HG02588 (cell line): ENCODE results near the gene SUCNR1.
"Not testable (repeated sequence)": the region's sequence is repeated elsewhere in the genome, so short reads cannot be mapped to it uniquely, and the experiment has no call there.

ENCODE experiments used
- ATAC-seq: cut with Tn5 transposase; IDR thresholded peaks from one replicate; pipeline ENCODE4 v1.9.1; 2021; ENCODE audit warnings: mild to moderate bottlenecking, moderate library complexity; ENCODE audit not compliant: unreplicated experiment

SUCNR1 gene

DNA sequence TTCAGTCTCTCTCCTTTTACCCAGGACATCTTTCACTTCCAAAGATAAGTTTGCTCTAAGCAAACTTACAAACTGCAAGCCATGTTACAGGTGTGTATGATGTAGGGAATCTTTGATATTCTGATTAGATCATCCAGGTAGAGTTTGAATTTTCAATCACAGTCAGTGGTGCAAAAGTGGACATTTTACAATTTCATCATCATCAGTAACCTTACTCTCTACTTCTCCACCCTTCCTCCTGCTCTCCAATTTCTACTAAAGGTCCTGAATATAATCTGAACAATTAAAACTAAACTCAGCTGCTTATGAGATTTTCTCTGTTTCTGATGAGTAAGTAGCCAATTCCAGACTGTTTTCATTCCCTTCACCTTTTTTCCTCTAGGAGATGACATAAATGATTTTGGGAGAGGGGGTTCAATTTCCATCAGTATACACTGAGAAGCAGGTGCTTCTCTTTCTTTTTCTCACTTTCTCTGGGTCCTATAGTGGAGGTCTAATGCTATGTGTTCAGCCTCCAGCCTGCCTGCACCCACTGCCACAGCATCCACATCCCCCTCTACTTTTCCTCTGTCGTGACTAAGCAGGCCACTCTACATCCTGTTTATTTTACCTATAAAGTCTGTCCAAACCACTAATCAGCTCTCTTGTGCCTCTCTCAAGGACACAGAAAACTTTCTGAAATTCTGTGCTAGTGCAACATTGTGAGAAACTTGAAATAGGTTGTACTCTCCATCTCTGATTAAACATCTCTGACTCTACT lies 27.6 kb downstream of the SUCNR1 start:
- ATAC-seq = no peak

GRCh38 chr3:151901644-151902285 lies 28.3 kb downstream of the SUCNR1 start:
- ATAC-seq = no peak

DNA sequence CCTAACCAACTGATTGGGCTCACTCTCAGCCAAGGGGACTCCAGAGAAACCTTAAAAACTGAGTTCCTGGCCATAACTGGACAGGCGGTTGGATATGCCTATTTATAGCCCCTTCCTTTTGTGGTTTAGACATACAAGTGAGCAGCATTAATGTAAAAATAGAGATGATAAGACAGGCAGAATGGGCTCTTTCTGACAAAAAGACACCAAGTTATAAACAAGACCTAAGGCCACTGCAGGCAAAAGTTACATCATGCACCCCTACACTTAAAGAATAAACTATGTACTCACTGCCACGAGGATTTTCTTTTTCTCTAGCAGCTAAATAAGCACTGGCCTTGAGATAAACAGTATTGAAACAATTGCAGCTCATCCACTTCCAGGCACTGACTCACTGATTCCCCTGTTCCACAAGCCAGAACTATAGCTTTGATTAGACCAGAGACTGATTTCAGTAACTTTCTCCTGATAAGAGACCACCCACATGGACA lies 30.1 kb downstream of the SUCNR1 start:
- ATAC-seq = no peak

GRCh38 chr3:151905647-151906046 lies 32.2 kb downstream of the SUCNR1 start:
- no peak for ATAC-seq

DNA sequence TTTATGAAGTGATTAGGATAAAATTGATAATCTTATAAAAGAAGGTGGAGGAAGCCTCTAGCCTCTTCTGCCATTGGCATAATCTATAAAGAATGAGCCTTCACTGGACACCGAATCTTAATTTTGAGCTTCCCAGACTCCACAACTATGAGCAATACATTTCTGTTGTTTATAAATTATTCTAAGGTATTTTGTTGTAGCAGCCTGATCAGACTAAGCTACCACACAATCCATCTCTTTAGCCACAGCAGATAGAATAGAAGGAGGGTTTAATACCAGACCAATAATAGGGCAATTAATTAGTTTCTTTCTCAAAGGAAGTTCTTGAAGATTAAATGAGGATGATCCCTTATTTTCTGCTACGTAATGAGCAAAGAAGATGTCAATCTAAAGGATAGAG lies 33.3 kb downstream of the SUCNR1 start:
- ATAC-seq = no peak

- no peak for ATAC-seq
Observed at GRCh38 chr3:151908399-151908798, 35.0 kb downstream of the SUCNR1 start.

DNA sequence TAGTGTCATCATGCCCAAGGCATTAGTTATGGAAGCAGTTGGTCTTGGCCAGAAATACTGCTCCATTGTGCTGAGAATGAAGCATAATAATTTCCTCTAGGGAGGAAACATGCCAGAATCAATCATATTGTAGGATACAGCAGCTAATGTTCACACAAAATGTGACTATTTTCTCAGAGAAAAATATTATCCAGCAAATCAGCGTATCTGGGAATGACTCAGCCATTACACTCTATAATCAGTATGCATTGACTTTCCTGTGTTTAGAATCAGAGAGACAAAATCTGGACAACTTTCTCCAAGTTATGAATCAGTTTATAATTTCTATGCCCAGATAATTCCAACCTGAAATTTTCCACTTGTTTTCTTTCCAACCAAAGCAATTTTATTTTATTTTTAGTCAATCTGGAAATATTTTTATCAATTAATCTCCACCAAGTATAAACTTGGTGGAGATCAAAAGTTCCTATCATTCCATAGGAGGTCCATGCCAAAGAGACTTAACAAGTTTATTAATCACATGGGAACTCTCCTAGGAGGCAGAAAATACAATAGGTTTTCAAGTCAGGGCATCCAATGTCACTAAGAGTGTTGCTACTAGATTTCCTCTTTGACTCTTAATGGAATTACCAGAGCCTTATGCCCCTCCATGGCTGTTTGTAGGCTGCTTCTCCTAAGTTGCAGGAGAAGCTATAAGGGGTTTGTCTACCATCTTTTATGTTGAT lies 36.4 kb downstream of the SUCNR1 start:
- no peak for ATAC-seq

- no peak for ATAC-seq
Observed at GRCh38 chr3:151911462-151911861, 38.0 kb downstream of the SUCNR1 start.

DNA sequence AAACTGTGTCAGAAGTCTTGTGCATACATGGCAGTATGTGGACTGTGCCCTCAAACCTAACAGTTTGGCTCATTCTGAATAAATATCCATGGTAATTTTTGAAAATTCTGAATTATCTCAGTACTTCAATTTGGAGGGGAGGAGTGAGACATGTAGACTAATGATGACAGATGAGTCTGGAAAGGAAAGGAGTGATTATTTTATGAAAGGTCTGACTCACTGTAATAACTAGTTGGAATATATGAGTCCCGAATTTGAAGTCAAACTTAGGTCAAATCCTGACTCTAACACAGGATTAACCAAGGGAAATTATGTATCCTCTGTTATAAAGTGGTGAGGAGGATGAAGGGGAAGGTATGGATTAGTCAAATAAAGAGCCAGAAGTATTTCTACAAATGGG lies 38.6 kb downstream of the SUCNR1 start:
- no peak for ATAC-seq

DNA sequence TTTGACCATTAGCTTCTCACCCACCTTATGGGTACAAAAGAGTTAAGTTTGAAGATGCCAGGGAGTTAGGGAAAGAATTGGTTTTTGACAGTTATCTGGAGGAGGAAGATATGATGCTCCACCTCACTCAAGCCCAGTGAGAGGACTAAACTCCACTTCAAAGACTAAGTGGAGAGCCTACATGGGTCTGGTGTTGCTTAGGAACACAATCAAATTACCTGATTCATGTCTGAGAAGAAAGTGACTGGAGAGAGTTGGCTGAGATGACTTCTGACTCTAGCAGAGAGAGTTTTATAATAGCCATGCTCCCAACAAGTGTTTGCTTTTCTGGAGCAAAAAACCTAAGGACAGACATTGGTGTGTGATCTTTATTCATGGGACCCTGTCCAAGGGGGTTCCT lies 43.3 kb downstream of the SUCNR1 start:
- ATAC-seq = no peak

GRCh38 chr3:151918253-151919029 lies 45.0 kb downstream of the SUCNR1 start:
- ATAC-seq = no peak

DNA sequence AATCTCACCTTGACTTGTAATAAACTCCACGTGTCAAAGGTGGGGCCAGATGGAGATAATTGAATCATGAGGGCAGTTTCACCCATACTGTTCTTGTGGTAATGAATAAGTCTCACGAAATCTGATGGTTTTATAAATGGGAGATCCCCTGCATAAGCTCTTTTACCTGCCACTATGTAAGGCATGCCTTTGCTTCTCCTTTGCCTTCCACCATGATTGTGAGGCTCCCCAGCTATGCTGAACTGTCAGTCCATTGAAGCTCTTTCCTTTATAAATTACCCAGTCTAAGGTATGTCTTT lies 45.5 kb downstream of the SUCNR1 start:
- ATAC-seq = no peak

DNA sequence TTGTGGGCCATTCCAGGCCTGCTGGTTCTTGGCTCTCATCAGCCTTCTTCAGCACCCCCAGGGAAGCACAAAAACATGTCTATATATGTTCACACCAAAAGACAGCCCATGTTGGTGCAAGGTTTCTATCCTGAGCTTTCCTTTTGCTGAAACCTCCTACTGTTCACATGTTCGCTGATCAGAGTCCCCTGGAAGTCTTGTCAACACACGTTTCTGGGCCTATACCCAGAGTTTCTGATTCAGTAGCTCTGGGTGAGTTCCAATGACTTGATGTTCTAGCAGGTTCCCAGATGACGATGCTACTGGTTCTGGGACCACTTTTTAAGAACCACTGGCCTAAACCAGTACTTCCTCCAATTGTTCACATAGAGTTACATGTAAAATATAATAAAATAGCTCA lies 46.0 kb downstream of the SUCNR1 start:
- no peak for ATAC-seq

DNA sequence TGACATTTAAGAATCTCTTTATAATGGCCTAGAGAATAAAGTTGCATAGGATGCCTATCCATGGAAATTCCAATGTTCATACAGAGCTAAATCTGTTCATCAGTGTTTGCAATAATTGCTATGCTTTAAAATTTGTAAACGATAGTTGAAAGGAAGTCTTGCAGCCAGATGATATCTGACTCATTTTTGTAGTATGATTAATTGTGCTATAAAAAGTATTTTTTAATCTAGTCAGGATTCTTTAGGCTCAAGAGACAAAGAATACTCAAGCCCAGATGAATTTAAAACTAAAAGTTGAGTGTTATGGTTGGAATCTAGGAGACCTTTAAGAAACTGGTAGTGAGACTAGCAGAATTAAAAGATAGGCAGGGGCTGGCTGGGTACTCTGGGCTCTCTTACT lies 50.5 kb downstream of the SUCNR1 start:
- no peak for ATAC-seq

DNA sequence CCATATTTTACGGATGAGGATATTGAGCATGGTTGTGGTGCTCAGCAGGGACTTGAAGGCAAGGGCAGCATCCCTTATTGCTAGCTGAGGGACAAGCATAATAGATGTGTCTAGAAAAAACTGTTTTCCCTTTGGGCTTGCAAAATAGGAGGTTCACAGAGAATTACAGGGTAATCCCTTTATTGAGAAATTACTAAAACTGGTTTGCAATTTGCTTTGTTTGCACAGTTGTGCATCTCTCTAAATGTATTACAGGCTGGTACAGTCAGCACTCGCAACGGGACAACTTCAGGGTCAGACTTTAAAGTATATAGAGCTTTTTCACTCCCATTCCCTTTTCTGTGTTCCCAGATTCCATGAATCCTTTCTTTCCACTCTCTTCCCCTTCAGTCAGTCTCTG lies 51.3 kb downstream of the SUCNR1 start:
- ATAC-seq = no peak

DNA sequence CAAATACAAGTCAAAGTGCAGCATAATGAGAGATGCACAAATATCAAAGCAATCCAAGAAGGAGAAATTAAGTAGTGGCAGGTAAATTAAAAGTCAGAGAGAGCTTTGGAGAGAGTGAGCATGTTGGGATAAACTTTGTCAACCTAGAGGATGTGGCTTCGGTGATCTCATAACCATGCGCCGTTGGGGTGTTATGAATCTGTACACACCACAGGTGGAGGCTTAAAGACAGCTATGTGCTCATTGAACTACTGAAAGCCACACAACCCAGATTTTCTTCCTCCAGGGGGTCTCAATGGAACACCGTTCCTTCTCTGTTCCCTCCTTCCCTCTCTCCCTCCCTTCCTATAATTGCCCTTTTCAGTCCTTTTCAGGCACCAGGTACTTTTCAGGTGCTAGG lies 52.0 kb downstream of the SUCNR1 start:
- ATAC-seq = no peak

GRCh38 chr3:151925876-151926275 lies 52.4 kb downstream of the SUCNR1 start:
- ATAC-seq = no peak

GRCh38 chr3:151926956-151927355 lies 53.5 kb downstream of the SUCNR1 start:
- no peak for ATAC-seq

DNA sequence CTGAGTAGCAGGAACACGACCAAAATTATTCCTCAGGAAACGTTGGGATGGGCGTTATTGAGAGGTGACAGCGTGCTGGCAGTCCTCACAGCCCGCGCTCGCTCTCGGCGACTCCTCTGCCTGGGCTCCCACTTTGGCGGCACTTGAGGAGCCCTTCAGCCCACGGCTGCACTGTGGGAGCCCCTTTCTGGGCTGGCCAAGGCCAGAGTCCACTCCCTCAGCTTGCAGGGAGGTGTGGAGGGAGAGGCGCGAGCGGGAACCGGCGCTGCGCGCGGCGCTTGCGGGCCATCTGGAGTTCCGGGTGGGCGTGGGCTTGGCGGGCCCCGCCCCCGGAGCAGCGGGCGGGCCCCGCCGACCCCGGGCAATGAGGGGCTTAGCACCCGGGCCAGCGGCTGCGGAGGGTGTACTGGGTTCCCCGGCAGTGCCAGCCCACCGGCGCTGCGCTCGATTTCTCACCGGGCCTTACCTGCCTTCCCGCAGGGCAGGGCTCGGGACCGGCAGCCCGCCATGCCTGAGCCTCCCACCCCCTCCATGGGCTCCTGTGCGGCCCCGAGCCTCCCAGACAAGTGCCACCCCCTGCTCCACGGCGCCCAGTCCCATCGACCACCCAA lies 54.6 kb downstream of the SUCNR1 start:
- ATAC-seq = not testable (repeated sequence)

DNA sequence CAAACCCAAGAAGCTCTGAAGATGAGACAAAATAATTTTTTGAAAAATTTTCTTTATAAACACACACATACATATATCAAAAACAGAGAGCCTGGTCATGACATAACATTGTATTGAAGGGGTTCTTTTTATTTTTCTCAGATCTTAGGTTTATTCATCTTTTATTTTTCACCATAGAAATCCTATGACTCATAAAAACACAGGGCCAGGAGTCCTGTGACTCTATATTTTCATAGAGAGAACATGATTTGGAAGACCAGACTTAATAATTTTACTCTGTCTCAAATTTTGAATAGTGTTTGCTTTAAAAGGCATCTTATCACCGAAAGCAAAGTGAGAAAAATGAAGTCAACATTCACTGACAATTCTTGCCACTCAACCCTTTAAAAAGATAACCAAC lies 57.7 kb downstream of the SUCNR1 start:
- no peak for ATAC-seq
